ENCODE data around the gene KCNH1.

DNA sequence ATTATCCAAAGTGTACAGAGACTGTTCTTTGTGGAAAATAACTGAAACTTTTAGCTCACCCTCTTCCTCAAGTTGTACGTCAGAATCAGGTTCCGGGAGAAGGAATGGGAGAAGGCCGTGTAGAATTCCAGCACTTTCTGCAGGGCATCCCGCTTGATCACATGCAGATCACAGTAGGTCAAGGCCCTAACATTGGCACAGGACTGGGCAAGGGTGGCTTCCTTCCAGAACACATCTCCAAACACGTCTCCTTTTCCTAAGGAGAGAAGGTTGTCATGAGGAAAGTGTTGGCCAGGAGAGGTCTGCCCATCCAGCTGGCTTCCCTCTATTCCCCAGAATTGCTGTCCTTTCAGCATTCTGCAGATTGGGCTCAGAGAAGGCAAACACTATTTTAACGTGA is 358.7 kb downstream of the KCNH1 start:
- TF ChIP-seq CTCF (IDR thresholded peaks at IDR 0.05): no peak
- TF ChIP-seq POLR2A (IDR thresholded peaks at IDR 0.05): no peak

All from lower leg skin (tissue), 3 donors.